ENCODE data around the gene USP5.
"Not testable (repeated sequence)": the region's sequence is repeated elsewhere in the genome, so short reads cannot be mapped to it uniquely, and the experiment has no call there.

The USP5 gene

DNA sequence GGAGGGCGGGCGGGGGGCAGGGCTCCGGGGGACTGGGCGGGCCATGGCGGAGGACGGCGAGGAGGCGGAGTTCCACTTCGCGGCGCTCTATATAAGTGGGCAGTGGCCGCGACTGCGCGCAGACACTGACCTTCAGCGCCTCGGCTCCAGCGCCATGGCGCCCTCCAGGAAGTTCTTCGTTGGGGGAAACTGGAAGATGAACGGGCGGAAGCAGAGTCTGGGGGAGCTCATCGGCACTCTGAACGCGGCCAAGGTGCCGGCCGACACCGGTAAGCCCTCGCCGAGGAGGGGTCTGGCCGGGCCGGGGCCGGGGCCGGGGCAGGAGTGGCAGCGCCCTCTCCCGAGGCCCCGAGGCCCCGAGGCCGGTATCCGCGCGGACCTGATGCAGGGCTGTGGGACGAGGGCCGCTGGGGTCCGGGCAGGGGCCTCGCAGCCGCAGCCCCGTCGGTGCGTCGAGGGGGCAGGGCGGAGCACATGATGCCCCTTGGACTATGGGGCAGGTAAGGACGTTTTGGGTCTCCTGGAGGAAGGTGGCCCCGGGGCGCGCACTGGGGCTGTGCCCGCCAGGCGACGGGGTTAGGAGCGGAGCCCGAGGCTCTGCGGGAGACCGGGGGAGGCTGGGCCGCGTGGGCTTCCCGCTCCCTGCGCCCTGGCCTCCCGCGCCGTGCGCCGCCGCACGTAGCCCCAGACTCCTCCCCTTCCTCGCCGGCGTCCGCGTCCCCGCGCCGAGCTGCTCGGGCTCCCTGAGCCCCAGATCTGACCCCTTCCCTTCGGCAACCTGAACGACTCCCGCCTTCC lies 15.7 kb downstream of the USP5 start, which contains the start of gene TPI1:
TPI1 (plus strand) TSS at position 119 of the 798 bp plus-strand sequence; CDS start at position 155, 36 bp downstream.
- peak within 1 kb of the TSS; percentile 99 for H3K4me3 ChIP-seq (replicated peaks; ENCODE audit: low read depth, low read length)
- TF ChIP-seq, protein P1, sequence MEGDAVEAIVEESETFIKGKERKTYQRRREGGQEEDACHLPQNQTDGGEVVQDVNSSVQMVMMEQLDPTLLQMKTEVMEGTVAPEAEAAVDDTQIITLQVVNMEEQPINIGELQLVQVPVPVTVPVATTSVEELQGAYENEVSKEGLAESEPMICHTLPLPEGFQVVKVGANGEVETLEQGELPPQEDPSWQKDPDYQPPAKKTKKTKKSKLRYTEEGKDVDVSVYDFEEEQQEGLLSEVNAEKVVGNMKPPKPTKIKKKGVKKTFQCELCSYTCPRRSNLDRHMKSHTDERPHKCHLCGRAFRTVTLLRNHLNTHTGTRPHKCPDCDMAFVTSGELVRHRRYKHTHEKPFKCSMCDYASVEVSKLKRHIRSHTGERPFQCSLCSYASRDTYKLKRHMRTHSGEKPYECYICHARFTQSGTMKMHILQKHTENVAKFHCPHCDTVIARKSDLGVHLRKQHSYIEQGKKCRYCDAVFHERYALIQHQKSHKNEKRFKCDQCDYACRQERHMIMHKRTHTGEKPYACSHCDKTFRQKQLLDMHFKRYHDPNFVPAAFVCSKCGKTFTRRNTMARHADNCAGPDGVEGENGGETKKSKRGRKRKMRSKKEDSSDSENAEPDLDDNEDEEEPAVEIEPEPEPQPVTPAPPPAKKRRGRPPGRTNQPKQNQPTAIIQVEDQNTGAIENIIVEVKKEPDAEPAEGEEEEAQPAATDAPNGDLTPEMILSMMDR (IDR thresholded peaks at IDR 0.05; ENCODE audit: low read depth, low read length, missing control alignments), result no peak
- no peak for DNase-seq (ENCODE audit: extremely low read depth, low read depth)

DNA sequence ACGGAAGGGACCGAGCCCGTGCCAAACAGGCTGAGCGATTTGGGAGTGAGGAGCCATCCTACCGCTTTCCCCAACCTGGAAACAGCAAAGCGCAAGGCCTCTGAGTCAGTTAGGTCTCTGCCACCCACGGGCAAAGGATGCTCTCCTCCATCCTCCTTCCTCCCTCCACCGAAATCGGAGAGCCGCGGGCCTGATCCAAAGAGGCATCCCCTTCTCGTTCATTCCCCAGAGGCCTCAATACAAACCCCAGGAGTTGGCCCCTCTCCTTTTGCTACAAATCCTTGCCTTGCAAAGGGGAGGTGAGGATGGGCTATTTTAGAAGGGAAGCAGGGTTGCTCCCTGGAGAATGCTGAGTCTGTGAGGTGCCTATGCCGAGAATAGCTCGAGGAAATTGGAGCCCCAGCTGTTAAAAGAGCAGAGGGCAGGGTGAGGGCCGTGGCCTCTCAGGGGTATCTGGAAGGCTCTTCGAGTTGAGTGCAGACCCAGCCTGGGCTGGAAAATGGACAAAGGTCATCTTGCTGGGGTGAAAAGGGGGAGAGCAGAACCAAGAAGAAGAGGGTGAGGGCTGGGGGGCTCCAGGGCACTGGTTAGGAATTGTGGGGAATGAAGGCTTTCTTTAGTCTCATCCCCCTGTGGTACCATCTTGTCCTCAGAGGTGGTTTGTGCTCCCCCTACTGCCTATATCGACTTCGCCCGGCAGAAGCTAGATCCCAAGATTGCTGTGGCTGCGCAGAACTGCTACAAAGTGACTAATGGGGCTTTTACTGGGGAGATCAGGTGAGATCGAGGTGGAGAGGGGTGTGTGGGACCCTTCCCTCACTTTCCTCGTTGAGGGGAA lies 16.5 kb downstream of the USP5 start:
- TF ChIP-seq, protein P1 (IDR thresholded peaks at IDR 0.05; ENCODE audit: low read depth, low read length, missing control alignments), result peak; percentile 28
- H3K4me3 ChIP-seq (replicated peaks; ENCODE audit: low read depth, low read length), result peak overlapping the region; percentile 99
- no peak for DNase-seq (ENCODE audit: extremely low read depth, low read depth)

DNA sequence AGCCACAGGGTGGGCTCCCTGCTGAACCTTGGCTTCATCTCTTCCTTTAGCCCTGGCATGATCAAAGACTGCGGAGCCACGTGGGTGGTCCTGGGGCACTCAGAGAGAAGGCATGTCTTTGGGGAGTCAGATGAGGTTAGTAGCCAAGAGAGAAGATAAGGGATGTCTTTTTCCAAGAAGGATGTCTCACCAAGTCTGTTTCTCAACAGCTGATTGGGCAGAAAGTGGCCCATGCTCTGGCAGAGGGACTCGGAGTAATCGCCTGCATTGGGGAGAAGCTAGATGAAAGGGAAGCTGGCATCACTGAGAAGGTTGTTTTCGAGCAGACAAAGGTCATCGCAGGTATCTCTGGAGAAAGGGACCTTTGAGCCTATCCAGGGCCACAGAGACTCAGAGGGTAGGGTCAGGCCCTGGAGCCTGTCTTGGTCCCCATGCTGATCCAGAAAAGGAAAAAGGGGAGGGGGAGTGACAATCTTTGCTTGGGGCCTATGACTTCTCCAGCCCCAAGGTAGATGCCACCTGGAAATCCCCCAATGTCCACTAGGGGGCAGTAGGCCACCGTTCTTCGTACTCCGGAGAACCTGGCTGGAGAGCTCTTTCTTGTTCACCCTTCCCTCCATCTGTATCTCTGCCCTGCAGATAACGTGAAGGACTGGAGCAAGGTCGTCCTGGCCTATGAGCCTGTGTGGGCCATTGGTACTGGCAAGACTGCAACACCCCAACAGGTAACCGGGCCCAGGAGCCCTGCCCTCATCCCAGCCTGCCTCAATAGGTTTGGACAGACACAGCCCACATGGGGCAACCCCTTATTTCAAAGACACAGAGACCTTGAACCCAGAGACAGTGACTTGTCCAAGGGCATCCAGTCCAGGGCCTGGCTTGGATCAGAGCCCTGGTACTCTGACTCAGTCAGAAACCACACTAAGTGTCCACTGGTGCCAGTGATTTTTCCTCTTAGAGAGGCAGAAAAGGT lies 17.4 kb downstream of the USP5 start:
- TF ChIP-seq, protein P1 (IDR thresholded peaks at IDR 0.05; ENCODE audit: low read depth, low read length, missing control alignments), result peak; percentile 86
- DNase-seq (ENCODE audit: extremely low read depth, low read depth), result no peak

DNA sequence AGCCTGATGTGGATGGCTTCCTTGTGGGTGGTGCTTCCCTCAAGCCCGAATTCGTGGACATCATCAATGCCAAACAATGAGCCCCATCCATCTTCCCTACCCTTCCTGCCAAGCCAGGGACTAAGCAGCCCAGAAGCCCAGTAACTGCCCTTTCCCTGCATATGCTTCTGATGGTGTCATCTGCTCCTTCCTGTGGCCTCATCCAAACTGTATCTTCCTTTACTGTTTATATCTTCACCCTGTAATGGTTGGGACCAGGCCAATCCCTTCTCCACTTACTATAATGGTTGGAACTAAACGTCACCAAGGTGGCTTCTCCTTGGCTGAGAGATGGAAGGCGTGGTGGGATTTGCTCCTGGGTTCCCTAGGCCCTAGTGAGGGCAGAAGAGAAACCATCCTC lies 18.4 kb downstream of the USP5 start:
- not testable (repeated sequence) for DNase-seq (ENCODE audit: extremely low read depth, low read depth); H3K4me3 ChIP-seq (replicated peaks; ENCODE audit: low read depth, low read length)

More for the DNA sequence above, 17.4 kb downstream of the USP5 start:
- peak overlapping the region; percentile 99 for H3K4me3 ChIP-seq (replicated peaks; ENCODE audit: low read depth, low read length)

DNA sequence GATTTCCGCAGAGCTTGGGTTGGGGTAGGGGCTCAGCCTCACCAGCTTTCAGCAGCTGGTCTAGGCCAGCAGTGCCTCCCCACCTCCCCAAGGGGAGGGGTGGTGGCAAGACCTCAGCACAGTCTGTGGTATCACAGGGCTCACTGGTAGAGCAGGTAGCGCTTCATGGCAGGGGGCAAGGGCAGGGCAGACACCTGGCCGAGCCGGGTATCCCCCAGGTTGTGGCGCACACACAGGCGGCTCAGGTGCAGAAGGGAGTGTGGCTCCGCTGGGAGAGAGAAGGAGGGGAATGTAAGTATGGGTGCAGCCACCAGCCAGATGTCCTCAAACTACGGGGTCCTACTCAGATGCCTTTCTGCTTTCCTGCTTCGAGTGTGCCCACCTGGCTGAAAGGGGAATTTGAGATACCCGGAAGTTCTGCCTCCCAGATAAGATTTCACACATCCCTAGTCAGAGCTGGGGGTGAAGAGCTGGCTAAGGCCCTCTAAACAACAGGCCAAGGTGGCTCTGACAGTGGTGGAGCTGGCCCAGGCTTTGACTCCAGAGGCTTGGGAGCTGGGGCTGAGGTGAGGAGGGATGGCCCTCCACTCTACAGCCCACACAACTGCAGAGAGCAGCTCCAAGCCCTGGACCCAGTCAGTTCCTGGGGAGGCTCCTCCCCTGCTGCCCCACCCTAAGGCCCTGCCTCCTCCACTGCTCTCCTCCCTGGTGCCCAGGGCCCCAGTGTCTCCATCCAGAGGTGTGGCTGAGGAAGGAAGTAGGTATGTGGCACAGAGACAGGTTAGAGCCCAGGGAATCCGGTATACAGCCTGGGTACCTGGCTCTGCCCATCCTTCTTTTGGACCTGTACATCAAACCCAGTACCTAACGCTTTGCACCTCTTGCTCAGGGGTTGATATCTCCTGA lies 19.4 kb downstream of the USP5 start:
- TF ChIP-seq, protein P1 (IDR thresholded peaks at IDR 0.05; ENCODE audit: low read depth, low read length, missing control alignments), result no peak
- peak overlapping the region; percentile 57 for H3K4me3 ChIP-seq (replicated peaks; ENCODE audit: low read depth, low read length)
- DNase-seq (ENCODE audit: extremely low read depth, low read depth), result no peak

All from HFF-Myc (cell line).